H1 (cell line): ENCODE measurements around the gene GZF1. TPM values are rescaled to one million over a fixed set of nuclear protein-coding genes. Genes with fewer than 3 reads are reported as not detected.

Experiments
- CBX5 ChIP-seq: fragments of 300-800, 300-1000 bp; sonication (generic); IDR thresholded peaks from 2 replicates; pipeline ENCODE4 v1.7.1; 2016; ENCODE audit warnings: antibody characterized with exemption, low read length, low read depth
- GABPA ChIP-seq: IDR thresholded peaks from 2 replicates; pipeline ENCODE4 v1.6.1; 2011; ENCODE audit warnings: mild to moderate bottlenecking, low read length, moderate library complexity, borderline replicate concordance; ENCODE audit not compliant: insufficient read depth
- HDAC2 ChIP-seq, 2 experiments: fragments of 300-600 bp in 1 of 2; sonication (generic) in 1 of 2; IDR thresholded peaks; 2 replicates each; pipeline ENCODE4 v1.6.1; 2011 to 2012; ENCODE audit warnings: low read depth in 2 of 2, low read length in 2 of 2, mild to moderate bottlenecking in 2 of 2, moderate library complexity in 2 of 2, borderline replicate concordance in 1 of 2, inconsistent platforms in 1 of 2
- POLR2AphosphoS5 ChIP-seq: IDR thresholded peaks from 2 replicates; pipeline ENCODE4 v1.6.1; 2011; ENCODE audit warnings: low read depth, low read length
- POU5F1 ChIP-seq: IDR thresholded peaks from 2 replicates; pipeline ENCODE4 v1.6.1; 2011; ENCODE audit warnings: low read depth, mild to moderate bottlenecking, low read length, moderate library complexity
- RNF2 ChIP-seq: fragments of 200-900, 300-1000 bp; sonication (generic); IDR thresholded peaks from 2 replicates; pipeline ENCODE4 v1.7.1; 2016; ENCODE audit warnings: borderline replicate concordance, low read depth, mild to moderate bottlenecking, antibody characterized with exemption, low read length; ENCODE audit not compliant: poor library complexity, severe bottlenecking; ENCODE audit errors: missing control alignments
- SRF ChIP-seq: IDR thresholded peaks from 2 replicates; pipeline ENCODE4 v1.6.1; 2011; ENCODE audit warnings: mild to moderate bottlenecking, low read depth, low read length, moderate library complexity
- TBP ChIP-seq: IDR thresholded peaks from 2 replicates; pipeline ENCODE4 v1.6.1; 2011; ENCODE audit warnings: low read depth, low read length, improper control_type of control experiment
- polyA plus RNA-seq, 7 experiments: library from polyadenylated mRNA; depleted of rRNA in 3 of 7; stranded (reverse) in 5 of 7; unstranded in 2 of 7; fragments of >200 nt in 5 of 7; fragments of 200-250 nt in 2 of 7; gene quantifications; 1 replicate in 5 of 7; 2 replicates in 1 of 7; 4 replicates in 1 of 7; pipeline versions ENCODE4 v1.2.1 to v1.2.3, GENCODE V29; 2011 to 2013; ENCODE audit warnings: missing spikeins in 2 of 7, mixed read lengths in 2 of 7
- total RNA-seq: library from RNA; stranded (reverse); fragmentation: NEBNext Ultra II Directional; extraction: Animal tissue kit (Norgen Biotek cat#: 25700); gene quantifications from 2 replicates; pipeline ENCODE4 v1.2.1, GENCODE V29; 2021
- TF ChIP-seq, protein P1 (sequence below): fragments of 300-600 bp; sonication (generic); IDR thresholded peaks from 2 replicates; pipeline ENCODE4 v1.7.1; 2012; ENCODE audit warnings: low read length, moderate library complexity, mild to moderate bottlenecking, inconsistent platforms; ENCODE audit not compliant: insufficient replicate concordance

GZF1 gene
- total and polyA plus RNA-seq, 2 of the 8 experiments (the other 6 are each of a cell fraction or from before 2014, with no cell fraction given): 8.2 to 11.9 TPM

- TF ChIP-seq, protein P1, sequence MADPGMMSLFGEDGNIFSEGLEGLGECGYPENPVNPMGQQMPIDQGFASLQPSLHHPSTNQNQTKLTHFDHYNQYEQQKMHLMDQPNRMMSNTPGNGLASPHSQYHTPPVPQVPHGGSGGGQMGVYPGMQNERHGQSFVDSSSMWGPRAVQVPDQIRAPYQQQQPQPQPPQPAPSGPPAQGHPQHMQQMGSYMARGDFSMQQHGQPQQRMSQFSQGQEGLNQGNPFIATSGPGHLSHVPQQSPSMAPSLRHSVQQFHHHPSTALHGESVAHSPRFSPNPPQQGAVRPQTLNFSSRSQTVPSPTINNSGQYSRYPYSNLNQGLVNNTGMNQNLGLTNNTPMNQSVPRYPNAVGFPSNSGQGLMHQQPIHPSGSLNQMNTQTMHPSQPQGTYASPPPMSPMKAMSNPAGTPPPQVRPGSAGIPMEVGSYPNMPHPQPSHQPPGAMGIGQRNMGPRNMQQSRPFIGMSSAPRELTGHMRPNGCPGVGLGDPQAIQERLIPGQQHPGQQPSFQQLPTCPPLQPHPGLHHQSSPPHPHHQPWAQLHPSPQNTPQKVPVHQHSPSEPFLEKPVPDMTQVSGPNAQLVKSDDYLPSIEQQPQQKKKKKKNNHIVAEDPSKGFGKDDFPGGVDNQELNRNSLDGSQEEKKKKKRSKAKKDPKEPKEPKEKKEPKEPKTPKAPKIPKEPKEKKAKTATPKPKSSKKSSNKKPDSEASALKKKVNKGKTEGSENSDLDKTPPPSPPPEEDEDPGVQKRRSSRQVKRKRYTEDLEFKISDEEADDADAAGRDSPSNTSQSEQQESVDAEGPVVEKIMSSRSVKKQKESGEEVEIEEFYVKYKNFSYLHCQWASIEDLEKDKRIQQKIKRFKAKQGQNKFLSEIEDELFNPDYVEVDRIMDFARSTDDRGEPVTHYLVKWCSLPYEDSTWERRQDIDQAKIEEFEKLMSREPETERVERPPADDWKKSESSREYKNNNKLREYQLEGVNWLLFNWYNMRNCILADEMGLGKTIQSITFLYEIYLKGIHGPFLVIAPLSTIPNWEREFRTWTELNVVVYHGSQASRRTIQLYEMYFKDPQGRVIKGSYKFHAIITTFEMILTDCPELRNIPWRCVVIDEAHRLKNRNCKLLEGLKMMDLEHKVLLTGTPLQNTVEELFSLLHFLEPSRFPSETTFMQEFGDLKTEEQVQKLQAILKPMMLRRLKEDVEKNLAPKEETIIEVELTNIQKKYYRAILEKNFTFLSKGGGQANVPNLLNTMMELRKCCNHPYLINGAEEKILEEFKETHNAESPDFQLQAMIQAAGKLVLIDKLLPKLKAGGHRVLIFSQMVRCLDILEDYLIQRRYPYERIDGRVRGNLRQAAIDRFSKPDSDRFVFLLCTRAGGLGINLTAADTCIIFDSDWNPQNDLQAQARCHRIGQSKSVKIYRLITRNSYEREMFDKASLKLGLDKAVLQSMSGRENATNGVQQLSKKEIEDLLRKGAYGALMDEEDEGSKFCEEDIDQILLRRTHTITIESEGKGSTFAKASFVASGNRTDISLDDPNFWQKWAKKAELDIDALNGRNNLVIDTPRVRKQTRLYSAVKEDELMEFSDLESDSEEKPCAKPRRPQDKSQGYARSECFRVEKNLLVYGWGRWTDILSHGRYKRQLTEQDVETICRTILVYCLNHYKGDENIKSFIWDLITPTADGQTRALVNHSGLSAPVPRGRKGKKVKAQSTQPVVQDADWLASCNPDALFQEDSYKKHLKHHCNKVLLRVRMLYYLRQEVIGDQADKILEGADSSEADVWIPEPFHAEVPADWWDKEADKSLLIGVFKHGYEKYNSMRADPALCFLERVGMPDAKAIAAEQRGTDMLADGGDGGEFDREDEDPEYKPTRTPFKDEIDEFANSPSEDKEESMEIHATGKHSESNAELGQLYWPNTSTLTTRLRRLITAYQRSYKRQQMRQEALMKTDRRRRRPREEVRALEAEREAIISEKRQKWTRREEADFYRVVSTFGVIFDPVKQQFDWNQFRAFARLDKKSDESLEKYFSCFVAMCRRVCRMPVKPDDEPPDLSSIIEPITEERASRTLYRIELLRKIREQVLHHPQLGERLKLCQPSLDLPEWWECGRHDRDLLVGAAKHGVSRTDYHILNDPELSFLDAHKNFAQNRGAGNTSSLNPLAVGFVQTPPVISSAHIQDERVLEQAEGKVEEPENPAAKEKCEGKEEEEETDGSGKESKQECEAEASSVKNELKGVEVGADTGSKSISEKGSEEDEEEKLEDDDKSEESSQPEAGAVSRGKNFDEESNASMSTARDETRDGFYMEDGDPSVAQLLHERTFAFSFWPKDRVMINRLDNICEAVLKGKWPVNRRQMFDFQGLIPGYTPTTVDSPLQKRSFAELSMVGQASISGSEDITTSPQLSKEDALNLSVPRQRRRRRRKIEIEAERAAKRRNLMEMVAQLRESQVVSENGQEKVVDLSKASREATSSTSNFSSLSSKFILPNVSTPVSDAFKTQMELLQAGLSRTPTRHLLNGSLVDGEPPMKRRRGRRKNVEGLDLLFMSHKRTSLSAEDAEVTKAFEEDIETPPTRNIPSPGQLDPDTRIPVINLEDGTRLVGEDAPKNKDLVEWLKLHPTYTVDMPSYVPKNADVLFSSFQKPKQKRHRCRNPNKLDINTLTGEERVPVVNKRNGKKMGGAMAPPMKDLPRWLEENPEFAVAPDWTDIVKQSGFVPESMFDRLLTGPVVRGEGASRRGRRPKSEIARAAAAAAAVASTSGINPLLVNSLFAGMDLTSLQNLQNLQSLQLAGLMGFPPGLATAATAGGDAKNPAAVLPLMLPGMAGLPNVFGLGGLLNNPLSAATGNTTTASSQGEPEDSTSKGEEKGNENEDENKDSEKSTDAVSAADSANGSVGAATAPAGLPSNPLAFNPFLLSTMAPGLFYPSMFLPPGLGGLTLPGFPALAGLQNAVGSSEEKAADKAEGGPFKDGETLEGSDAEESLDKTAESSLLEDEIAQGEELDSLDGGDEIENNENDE: no peak
- TF ChIP-seq POLR2AphosphoS5 (no peak), TBP (no peak), GABPA (no peak), CBX5 (no peak), SRF (no peak), POU5F1 (no peak), RNF2 (no peak), HDAC2 (IDR thresholded peaks at IDR 0.05; ENCODE audit: borderline replicate concordance in 1 of 2, low read depth in 2 of 2, low read length in 2 of 2) (no peak)
- TF ChIP-seq, all 59 proteins: peak for 0
Observed at GRCh38 chr20:23371496-23371895, 9.5 kb downstream of the GZF1 start (continued).
